Activated naive CD4-positive, alpha-beta T cell treated with anti-CD3 and anti-CD28 coated beads for 36 hours (primary cell): ENCODE measurements around the gene MUS81. TPM values are rescaled to one million over a fixed set of nuclear protein-coding genes. Genes with fewer than 3 reads are reported as not detected.

Experiments used
- CTCF ChIA-PET: fragments of 350-600 bp; sonication (Branson Sonifier 250); formaldehyde crosslinking; loops from one replicate; lab custom pipeline; 2021; ENCODE audit warnings: antibody characterized with exemption; lab: Charles Lee
- DNase-seq: peaks from one replicate; pipeline ENCODE4 v3.0.0-alpha.2; 2020
- H3K27ac Mint-ChIP-seq: one replicate; pipeline ENCODE4 v1.8.0; 2021; ENCODE audit warnings: mild to moderate bottlenecking, mixed read lengths
- H3K27me3 Mint-ChIP-seq: one replicate; pipeline ENCODE4 v1.8.0; 2021; ENCODE audit warnings: low read depth, mixed read lengths
- H3K36me3 Mint-ChIP-seq: one replicate; pipeline ENCODE4 v1.8.0; 2021; ENCODE audit warnings: low read depth, mixed read lengths
- H3K4me1 Mint-ChIP-seq: one replicate; pipeline ENCODE4 v1.8.0; 2021; ENCODE audit warnings: low read depth, mixed read lengths
- H3K4me3 Mint-ChIP-seq: one replicate; pipeline ENCODE4 v1.8.0; 2021; ENCODE audit warnings: mild to moderate bottlenecking, moderate library complexity, mixed read lengths
- H3K9me3 Mint-ChIP-seq: one replicate; pipeline ENCODE4 v1.8.0; 2021; ENCODE audit warnings: mixed read lengths
- intact Hi-C: fragments of 100-400 bp; cut with micrococcal nuclease; formaldehyde crosslinking; loops from one replicate; pipeline ENCODE4 v1.15.1; 2023
- total RNA-seq, 2 experiments: library from RNA; stranded (reverse); gene quantifications; one replicate each; pipeline ENCODE4 v1.2.3, GENCODE V29; 2021

The MUS81 gene
- total RNA-seq, 2 experiments from 2014 or later, result 51.4 to 54.7 TPM

- CTCF ChIA-PET, result interaction anchor here (1.4 to 6.0 kb wide), 4 partner anchors 11 to 70 kb away, joined by 4 to 34 read pairs (median 14); partner anchors contain the start of genes AP5B1 and MUS81
- intact Hi-C loops, result no loop called here
- H3K27ac Mint-ChIP-seq, result no peak overlapping the region
- H3K9me3 Mint-ChIP-seq, result peaks cover 8% of the 10 kb centered on the region
- peaks cover 16% of the 10 kb centered on the region for H3K4me1 Mint-ChIP-seq
- peaks cover 32% of the 10 kb centered on the region for H3K36me3 Mint-ChIP-seq
- DNase-seq, result no peak
- H3K27me3 Mint-ChIP-seq, result no peaks in the 10 kb centered on the region
- no peak overlapping the region for H3K4me3 Mint-ChIP-seq
Measured at GRCh38 chr11:65849771-65850216, 10.4 kb upstream of the MUS81 start.

GRCh38 chr11:65850217-65851082 is 9.8 kb upstream of the MUS81 start:
- no peak for DNase-seq

GRCh38 chr11:65851083-65851579 is 9.1 kb upstream of the MUS81 start:
- Mint-ChIP-seq H3K9me3 (peaks cover 8% of the 10 kb centered on the region), H3K27ac (no peak overlapping the region), H3K27me3 (no peaks in the 10 kb centered on the region), H3K36me3 (peaks cover 43% of the 10 kb centered on the region), H3K4me3 (no peak overlapping the region), H3K4me1 (peaks cover 26% of the 10 kb centered on the region)
- intact Hi-C loops, result no loop called here
- CTCF ChIA-PET, result interaction anchor here (0.6 to 6.0 kb wide), 13 partner anchors 9 to 194 kb away, joined by 3 to 34 read pairs (median 4); partner anchors contain the start of genes AP5B1, CCDC85B, FIBP and MUS81
- peak; percentile 40 for DNase-seq

More at GRCh38 chr11:65850217-65851082, 9.8 kb upstream of the MUS81 start:
- intact Hi-C loops, result no loop called here
- Mint-ChIP-seq H3K4me1 (peaks cover 20% of the 10 kb centered on the region), H3K36me3 (peaks cover 36% of the 10 kb centered on the region), H3K9me3 (peaks cover 8% of the 10 kb centered on the region), H3K27ac (no peak overlapping the region), H3K4me3 (no peak overlapping the region), H3K27me3 (no peaks in the 10 kb centered on the region)
- CTCF ChIA-PET, result interaction anchor here (1.3 to 6.0 kb wide), 7 partner anchors 10 to 70 kb away, joined by 3 to 34 read pairs (median 6); partner anchors contain the start of genes AP5B1, CCDC85B, FIBP and MUS81

- intact Hi-C loops, result no loop called here
- Mint-ChIP-seq H3K9me3 (peaks cover 8% of the 10 kb centered on the region), H3K27ac (peak overlapping the region; percentile 47), H3K36me3 (peaks cover 50% of the 10 kb centered on the region), H3K27me3 (no peaks in the 10 kb centered on the region), H3K4me3 (no peak overlapping the region), H3K4me1 (peaks cover 33% of the 10 kb centered on the region)
- DNase-seq, result no peak
- CTCF ChIA-PET, result interaction anchor here (0.6 to 6.0 kb wide), 14 partner anchors 9 to 193 kb away, joined by 3 to 34 read pairs (median 4); partner anchors contain the start of genes AP5B1, CCDC85B, FIBP and MUS81
Measured at GRCh38 chr11:65851811-65852507, 8.3 kb upstream of the MUS81 start.

GRCh38 chr11:65852508-65853245 is 7.6 kb upstream of the MUS81 start:
- Mint-ChIP-seq H3K36me3 (peaks cover 50% of the 10 kb centered on the region), H3K4me1 (peaks cover 33% of the 10 kb centered on the region), H3K9me3 (peaks cover 8% of the 10 kb centered on the region), H3K4me3 (no peak overlapping the region), H3K27ac (no peak overlapping the region), H3K27me3 (no peaks in the 10 kb centered on the region)
- intact Hi-C loops, result no loop called here
- CTCF ChIA-PET, result interaction anchor here (0.6 to 6.0 kb wide), 6 partner anchors 19 to 192 kb away, joined by 3 to 34 read pairs (median 6); partner anchors contain the start of genes AP5B1 and SNX32
- no peak for DNase-seq

- H3K4me3 Mint-ChIP-seq, result no peak overlapping the region
- peaks cover 34% of the 10 kb centered on the region for H3K4me1 Mint-ChIP-seq
- no peaks in the 10 kb centered on the region for H3K27me3 Mint-ChIP-seq
- H3K27ac Mint-ChIP-seq, result peak overlapping the region; percentile 31
- intact Hi-C loops, result no loop called here
- CTCF ChIA-PET, result interaction anchor here (0.9 to 6.0 kb wide), 2 partner anchors 31 to 33 kb away, joined by 3 to 34 read pairs; no protein-coding TSS in a partner anchor
- H3K9me3 Mint-ChIP-seq, result peaks cover 8% of the 10 kb centered on the region
- DNase-seq, result no peak
- peaks cover 50% of the 10 kb centered on the region for H3K36me3 Mint-ChIP-seq
Measured at GRCh38 chr11:65853246-65853979, 6.8 kb upstream of the MUS81 start.

- H3K9me3 Mint-ChIP-seq, result peaks cover 8% of the 10 kb centered on the region
- no peaks in the 10 kb centered on the region for H3K27me3 Mint-ChIP-seq
- H3K27ac Mint-ChIP-seq, result no peak overlapping the region
- H3K36me3 Mint-ChIP-seq, result peaks cover 50% of the 10 kb centered on the region
- CTCF ChIA-PET, result interaction anchor here (0.9 to 6.0 kb wide), 2 partner anchors 30 to 33 kb away, joined by 3 to 34 read pairs; no protein-coding TSS in a partner anchor
- no peak for DNase-seq
- peak overlapping the region; percentile 2 for H3K4me3 Mint-ChIP-seq
- peaks cover 36% of the 10 kb centered on the region for H3K4me1 Mint-ChIP-seq
- intact Hi-C loops, result no loop called here
Measured at GRCh38 chr11:65854161-65854592, 6.1 kb upstream of the MUS81 start.

- CTCF ChIA-PET, result interaction anchor here (0.7 kb wide), 1 partner anchor 157 kb away, joined by 3 read pairs; the partner anchor contains the start of gene CST6
- H3K4me3 Mint-ChIP-seq, result peak overlapping the region; percentile 89
- intact Hi-C loops, result loop anchor here (5.0 kb wide), 2 partner anchors 473 to 1053 kb away; partner anchors contain the start of genes MAP4K2 and SLC25A45
- peaks cover 52% of the 10 kb centered on the region for H3K36me3 Mint-ChIP-seq
- DNase-seq, result no peak
- no peaks in the 10 kb centered on the region for H3K27me3 Mint-ChIP-seq
- H3K27ac Mint-ChIP-seq, result peak overlapping the region; percentile 13
- H3K9me3 Mint-ChIP-seq, result peaks cover 8% of the 10 kb centered on the region
- H3K4me1 Mint-ChIP-seq, result peaks cover 36% of the 10 kb centered on the region
Measured at GRCh38 chr11:65854852-65855837, 5.1 kb upstream of the MUS81 start.

- Mint-ChIP-seq H3K4me3 (peak overlapping the region; percentile 89), H3K36me3 (peaks cover 54% of the 10 kb centered on the region), H3K27ac (peak overlapping the region; percentile 85), H3K4me1 (peaks cover 36% of the 10 kb centered on the region), H3K9me3 (peaks cover 8% of the 10 kb centered on the region), H3K27me3 (no peaks in the 10 kb centered on the region)
- no peak for DNase-seq
- intact Hi-C loops, result loop anchor here (5.0 kb wide), 2 partner anchors 474 to 1054 kb away; partner anchors contain the start of genes MAP4K2 and SLC25A45
- CTCF ChIA-PET, result interaction anchor here (0.7 kb wide), 1 partner anchor 156 kb away, joined by 3 read pairs; the partner anchor contains the start of gene CST6
Measured at GRCh38 chr11:65855927-65856363, 4.3 kb upstream of the MUS81 start.
